Activated CD4-positive, CD25-positive, alpha-beta regulatory T cell treated with anti-CD3 and anti-CD28 coated beads, Interleukin-2, amount 50 U/mL, for 16 hours (primary cell): ENCODE data around the gene PCNX4.

Source experiments
- DNase-seq: peaks from one replicate; pipeline ENCODE4 v3.0.0-alpha.2; 2020; ENCODE audit warnings: low read depth, low spot score

PCNX4 gene

GRCh38 chr14:60206249-60206670 lies 114.5 kb downstream of the PCNX4 start:
- DNase-seq = no peak

GRCh38 chr14:60206837-60207533 lies 115.3 kb downstream of the PCNX4 start:
- no peak for DNase-seq

- no peak for DNase-seq
Observed at GRCh38 chr14:60210703-60211102, 119.0 kb downstream of the PCNX4 start.

GRCh38 chr14:60211153-60211552 lies 119.4 kb downstream of the PCNX4 start:
- DNase-seq = no peak

- DNase-seq = no peak
Observed at GRCh38 chr14:60212503-60213371, 121.0 kb downstream of the PCNX4 start.

GRCh38 chr14:60214003-60214402 lies 122.3 kb downstream of the PCNX4 start:
- DNase-seq = no peak

GRCh38 chr14:60214415-60215126 lies 122.8 kb downstream of the PCNX4 start:
- DNase-seq = no peak

- no peak for DNase-seq
Observed at GRCh38 chr14:60215127-60215444, 123.4 kb downstream of the PCNX4 start.

GRCh38 chr14:60215520-60216420 lies 124.0 kb downstream of the PCNX4 start:
- DNase-seq = no peak

- DNase-seq = no peak
Observed at GRCh38 chr14:60217713-60218112, 126.0 kb downstream of the PCNX4 start.
